HCT116 (cell line): ENCODE measurements around the gene SIGLEC12.

Experiments
- EGR1 ChIP-seq: IDR thresholded peaks from 2 replicates; pipeline ENCODE4 v1.6.1; 2012; ENCODE audit warnings: low read depth
- EZH2 ChIP-seq: fragments of 200-600 bp; sonication (generic); IDR thresholded peaks from 2 replicates; pipeline ENCODE4 v1.6.1; 2017; ENCODE audit warnings: antibody characterized with exemption, mixed run types
- EZH2phosphoT487 ChIP-seq: fragments of 200-600 bp; IDR thresholded peaks from 2 replicates; pipeline ENCODE4 v1.6.1; 2018; ENCODE audit warnings: antibody characterized with exemption, borderline replicate concordance
- POLR2A ChIP-seq: IDR thresholded peaks from 2 replicates; pipeline ENCODE4 v1.7.0; 2011; ENCODE audit warnings: borderline replicate concordance; ENCODE audit not compliant: insufficient read depth, insufficient read length; ENCODE audit errors: extremely low read depth
- POLR2AphosphoS5 ChIP-seq: IDR thresholded peaks from 2 replicates; pipeline ENCODE4 v1.6.1; 2011; ENCODE audit warnings: mild to moderate bottlenecking, low read depth, low read length, moderate library complexity
- SIN3A ChIP-seq: IDR thresholded peaks from 2 replicates; pipeline ENCODE4 v1.6.1; 2012; ENCODE audit warnings: low read depth
- ZNF274 ChIP-seq: fragments of 200-500 bp; sonication (Bioruptor generic); IDR thresholded peaks from 2 replicates; pipeline ENCODE4 v1.6.1; 2014; ENCODE audit warnings: mild to moderate bottlenecking, low read depth, low read length, inconsistent platforms
- TF ChIP-seq, protein P1 (sequence below), 3 experiments: fragments of 200-600 bp in 1 of 3; sonication (generic) in 1 of 3; IDR thresholded peaks in 2 of 3; conservative IDR thresholded peaks in 1 of 3; 2 replicates each; pipeline ENCODE4 v1.5.1; 2012 to 2017; ENCODE audit warnings: low read depth in 2 of 3, low read length in 2 of 3, antibody characterized with exemption in 1 of 3, borderline replicate concordance in 1 of 3, control low read depth in 1 of 3, mild to moderate bottlenecking in 1 of 3, mixed read lengths in 1 of 3, mixed run types in 1 of 3, moderate library complexity in 1 of 3; ENCODE audit not compliant: insufficient read depth in 1 of 3
- TF ChIP-seq, protein P2 (sequence below): IDR thresholded peaks from 2 replicates; pipeline ENCODE4 v1.6.1; 2012
- TF ChIP-seq, protein P3 (sequence below): IDR thresholded peaks from 2 replicates; pipeline ENCODE4 v1.6.1; 2012

DNA sequence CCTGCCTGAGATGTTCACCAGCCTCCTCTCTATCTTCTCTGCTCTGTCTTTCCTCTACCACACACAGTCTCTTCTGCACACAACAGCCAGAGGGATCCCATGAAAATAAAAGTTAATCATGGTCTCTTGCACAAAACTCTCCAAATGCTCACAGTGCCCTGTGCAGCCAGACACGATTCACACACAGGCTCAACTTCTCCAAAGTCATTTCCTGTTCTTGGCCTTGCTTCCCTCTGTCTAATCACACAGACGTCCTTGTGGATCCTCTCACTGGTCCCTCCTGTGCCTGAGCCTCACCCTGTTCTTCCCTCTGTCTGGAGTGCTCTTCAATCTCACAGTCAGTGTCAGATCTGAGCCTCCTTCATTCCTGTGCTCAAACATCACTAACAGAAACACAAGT lies 7.8 kb downstream of the SIGLEC12 start:
- TF ChIP-seq, protein P1, sequence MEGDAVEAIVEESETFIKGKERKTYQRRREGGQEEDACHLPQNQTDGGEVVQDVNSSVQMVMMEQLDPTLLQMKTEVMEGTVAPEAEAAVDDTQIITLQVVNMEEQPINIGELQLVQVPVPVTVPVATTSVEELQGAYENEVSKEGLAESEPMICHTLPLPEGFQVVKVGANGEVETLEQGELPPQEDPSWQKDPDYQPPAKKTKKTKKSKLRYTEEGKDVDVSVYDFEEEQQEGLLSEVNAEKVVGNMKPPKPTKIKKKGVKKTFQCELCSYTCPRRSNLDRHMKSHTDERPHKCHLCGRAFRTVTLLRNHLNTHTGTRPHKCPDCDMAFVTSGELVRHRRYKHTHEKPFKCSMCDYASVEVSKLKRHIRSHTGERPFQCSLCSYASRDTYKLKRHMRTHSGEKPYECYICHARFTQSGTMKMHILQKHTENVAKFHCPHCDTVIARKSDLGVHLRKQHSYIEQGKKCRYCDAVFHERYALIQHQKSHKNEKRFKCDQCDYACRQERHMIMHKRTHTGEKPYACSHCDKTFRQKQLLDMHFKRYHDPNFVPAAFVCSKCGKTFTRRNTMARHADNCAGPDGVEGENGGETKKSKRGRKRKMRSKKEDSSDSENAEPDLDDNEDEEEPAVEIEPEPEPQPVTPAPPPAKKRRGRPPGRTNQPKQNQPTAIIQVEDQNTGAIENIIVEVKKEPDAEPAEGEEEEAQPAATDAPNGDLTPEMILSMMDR (IDR thresholded peaks at IDR 0.05 in 2 of 3, conservative IDR thresholded peaks at IDR 0.05 in 1 of 3; ENCODE audit: borderline replicate concordance in 1 of 3, insufficient read depth in 1 of 3, low read depth in 2 of 3, low read length in 2 of 3) = no peak
- TF ChIP-seq ZNF274 (no peak), EZH2 (no peak), POLR2A (no peak), POLR2AphosphoS5 (no peak), EZH2phosphoT487 (no peak), SIN3A (no peak), EGR1 (no peak)
- TF ChIP-seq, protein P2, sequence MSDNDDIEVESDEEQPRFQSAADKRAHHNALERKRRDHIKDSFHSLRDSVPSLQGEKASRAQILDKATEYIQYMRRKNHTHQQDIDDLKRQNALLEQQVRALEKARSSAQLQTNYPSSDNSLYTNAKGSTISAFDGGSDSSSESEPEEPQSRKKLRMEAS = no peak
- TF ChIP-seq, protein P3, sequence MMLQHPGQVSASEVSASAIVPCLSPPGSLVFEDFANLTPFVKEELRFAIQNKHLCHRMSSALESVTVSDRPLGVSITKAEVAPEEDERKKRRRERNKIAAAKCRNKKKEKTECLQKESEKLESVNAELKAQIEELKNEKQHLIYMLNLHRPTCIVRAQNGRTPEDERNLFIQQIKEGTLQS = no peak
